ENCODE results near the gene TLE2.
"Not testable (repeated sequence)": the region's sequence is repeated elsewhere in the genome, so short reads cannot be mapped to it uniquely, and the experiment has no call there.

Gene TLE2

DNA sequence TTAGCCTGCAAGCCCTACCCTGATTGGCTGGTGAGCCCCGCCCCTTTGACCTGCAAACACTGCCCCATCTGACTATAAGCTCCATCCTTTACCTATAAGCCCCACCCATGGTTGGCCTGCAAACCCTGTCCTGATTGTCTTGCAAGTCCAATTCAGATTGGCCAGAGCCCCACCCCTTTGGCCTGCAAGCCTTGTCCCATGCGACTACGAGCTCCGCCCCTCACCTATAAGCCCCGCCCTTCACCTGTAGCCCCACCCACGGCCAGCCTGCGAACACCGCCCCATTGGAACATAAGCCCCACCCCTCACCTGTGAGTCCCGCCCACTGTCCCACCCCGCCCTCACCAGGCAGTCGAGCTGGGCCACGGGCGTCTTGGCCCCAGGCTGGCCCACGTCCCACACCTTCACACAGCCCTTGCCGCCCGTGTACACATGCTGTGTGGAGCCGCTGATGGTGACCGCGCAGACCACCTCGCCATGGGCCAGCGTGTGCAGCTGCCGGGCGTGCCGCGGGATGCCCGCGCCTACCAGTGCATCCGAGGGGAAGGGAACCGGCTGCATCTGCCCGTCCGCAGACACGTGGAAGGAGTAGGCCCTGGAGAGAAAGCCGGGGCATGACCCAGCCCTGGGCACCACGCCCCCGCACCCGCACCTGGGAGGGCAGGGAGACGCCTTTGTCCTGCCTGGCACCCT is 22.9 kb downstream of the TLE2 start:
- no peak overlapping the region for H3K9ac ChIP-seq (ENCODE audit: low read depth, low read length)
- WGBS = 89% methylated on average over 37 of the region's 37 CpGs
- no peaks in the 10 kb centered on the region for H3K9me3 ChIP-seq (ENCODE audit: insufficient read depth, low read depth, low read length)
- H3K36me3 ChIP-seq (ENCODE audit: insufficient read depth, low read length) = no peaks in the 10 kb centered on the region
- H3K4me3 ChIP-seq (ENCODE audit: low read length) = no peak overlapping the region
- H3K27ac ChIP-seq (ENCODE audit: low read depth, low read length) = no peak overlapping the region
- no peaks in the 10 kb centered on the region for H3K27me3 ChIP-seq (ENCODE audit: insufficient read depth, low read length)
- no peaks in the 10 kb centered on the region for H3K4me1 ChIP-seq (ENCODE audit: insufficient read depth, low read length)

DNA sequence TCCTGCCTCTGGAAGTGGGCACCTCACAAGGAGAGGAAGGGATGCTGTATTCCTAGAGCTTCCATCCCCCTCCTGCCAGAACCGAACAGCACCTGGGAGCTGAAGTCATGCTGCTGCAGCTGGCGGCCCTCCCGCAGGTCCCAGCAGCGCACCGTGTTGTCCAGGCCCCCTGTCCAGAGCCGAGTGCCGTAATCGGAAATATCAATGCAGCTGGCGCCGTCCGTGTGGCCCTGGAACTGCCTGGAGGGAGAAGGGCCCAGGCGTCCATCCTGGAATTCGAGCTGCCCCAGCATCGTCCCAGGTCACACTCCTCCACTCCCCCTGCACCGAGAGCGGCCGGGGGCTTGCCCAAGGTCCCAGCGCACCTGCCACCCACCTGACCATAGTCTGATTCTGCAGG is 23.7 kb downstream of the TLE2 start:
- H3K4me3 ChIP-seq (ENCODE audit: low read length) = no peak overlapping the region
- no peaks in the 10 kb centered on the region for H3K27me3 ChIP-seq (ENCODE audit: insufficient read depth, low read length)
- H3K36me3 ChIP-seq (ENCODE audit: insufficient read depth, low read length) = no peaks in the 10 kb centered on the region
- WGBS = 90% methylated on average over 18 of the region's 18 CpGs
- no peaks in the 10 kb centered on the region for H3K9me3 ChIP-seq (ENCODE audit: insufficient read depth, low read depth, low read length)
- H3K4me1 ChIP-seq (ENCODE audit: insufficient read depth, low read length) = no peaks in the 10 kb centered on the region
- H3K9ac ChIP-seq (ENCODE audit: low read depth, low read length) = no peak overlapping the region
- no peak overlapping the region for H3K27ac ChIP-seq (ENCODE audit: low read depth, low read length)

DNA sequence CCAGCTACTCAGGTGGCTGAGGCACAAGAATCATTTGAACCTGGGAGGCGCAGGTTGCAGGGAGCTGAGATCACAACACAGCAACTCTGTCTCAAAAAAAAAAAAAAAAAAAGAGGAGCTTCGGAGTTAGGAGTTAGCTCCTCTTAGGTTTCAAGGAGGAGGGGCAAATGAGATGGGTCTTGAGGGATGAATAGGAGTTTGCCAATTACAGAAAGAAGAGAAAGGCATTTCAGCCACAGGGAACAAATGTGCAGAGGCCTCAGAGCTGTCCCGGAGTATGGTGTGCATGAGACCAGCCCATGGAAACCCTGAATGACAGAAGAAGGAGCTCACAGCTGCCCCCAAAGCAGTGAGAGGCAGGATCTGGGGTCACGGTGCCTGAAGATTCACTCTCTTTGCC is 24.6 kb downstream of the TLE2 start:
- Histone ChIP-seq H3K4me1 (ENCODE audit: insufficient read depth, low read length) (no peaks in the 10 kb centered on the region), H3K4me3 (ENCODE audit: low read length) (no peak overlapping the region), H3K27me3 (ENCODE audit: insufficient read depth, low read length) (no peaks in the 10 kb centered on the region), H3K27ac (ENCODE audit: low read depth, low read length) (no peak overlapping the region), H3K9me3 (ENCODE audit: insufficient read depth, low read depth, low read length) (no peaks in the 10 kb centered on the region), H3K9ac (ENCODE audit: low read depth, low read length) (no peak overlapping the region), H3K36me3 (ENCODE audit: insufficient read depth, low read length) (no peaks in the 10 kb centered on the region)
- WGBS = 80% methylated on average over 4 of the region's 4 CpGs

DNA sequence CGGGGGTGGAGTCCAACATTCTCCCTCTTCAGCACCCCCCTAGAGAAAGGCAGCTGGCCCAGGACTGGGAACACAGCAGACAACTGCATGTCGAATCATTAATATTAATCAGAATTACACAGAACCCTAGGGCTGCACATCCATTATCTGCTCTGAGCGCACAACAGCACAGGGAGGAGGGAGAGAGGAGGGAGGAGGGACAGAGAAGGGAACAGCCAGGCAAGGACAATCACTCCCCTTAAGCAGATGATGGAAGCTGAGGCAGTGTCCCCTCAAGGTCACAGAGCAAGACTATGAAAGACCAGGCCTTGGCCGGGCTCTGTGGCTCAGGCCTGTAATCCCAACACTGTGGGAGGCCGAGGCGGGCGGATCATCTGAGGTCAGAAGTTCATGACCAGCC is 26.0 kb downstream of the TLE2 start:
- 90% methylated on average over 6 of the region's 7 CpGs for WGBS
- H3K27me3 ChIP-seq (ENCODE audit: insufficient read depth, low read length) = no peaks in the 10 kb centered on the region
- no peak overlapping the region for H3K9ac ChIP-seq (ENCODE audit: low read depth, low read length)
- H3K4me3 ChIP-seq (ENCODE audit: low read length) = no peak overlapping the region
- H3K9me3 ChIP-seq (ENCODE audit: insufficient read depth, low read depth, low read length) = no peaks in the 10 kb centered on the region
- H3K4me1 ChIP-seq (ENCODE audit: insufficient read depth, low read length) = no peaks in the 10 kb centered on the region
- H3K27ac ChIP-seq (ENCODE audit: low read depth, low read length) = no peak overlapping the region
- H3K36me3 ChIP-seq (ENCODE audit: insufficient read depth, low read length) = no peaks in the 10 kb centered on the region

DNA sequence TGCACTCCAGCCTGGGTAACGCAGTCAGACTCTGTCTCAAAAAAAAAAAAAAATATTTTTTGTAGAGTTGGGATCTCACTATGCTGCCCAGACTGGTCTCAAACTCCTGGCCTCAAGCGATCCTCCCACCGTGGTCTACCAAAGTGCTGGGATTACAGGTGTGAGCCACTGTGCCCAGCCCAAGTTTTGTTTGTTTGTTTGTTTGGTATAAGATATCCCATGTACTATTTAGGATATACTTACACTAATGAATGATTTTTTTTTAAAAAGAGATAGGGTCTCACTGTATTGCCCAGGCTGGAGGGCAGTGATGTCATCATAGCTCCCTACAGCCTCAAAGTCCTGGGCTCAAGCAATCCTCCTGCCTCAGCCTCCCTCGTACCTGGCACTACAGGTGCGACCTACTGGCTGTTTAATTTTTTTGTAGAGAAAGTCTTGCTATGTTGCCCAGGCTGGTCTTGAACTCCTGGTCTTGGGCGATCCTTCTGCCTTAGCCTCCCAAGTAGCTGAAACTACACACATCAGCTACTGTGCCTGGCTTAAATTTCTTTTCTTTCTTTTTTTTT is 27.8 kb downstream of the TLE2 start:
- Histone ChIP-seq H3K4me3 (ENCODE audit: low read length) (no peak overlapping the region), H3K36me3 (ENCODE audit: insufficient read depth, low read length) (no peaks in the 10 kb centered on the region), H3K9me3 (ENCODE audit: insufficient read depth, low read depth, low read length) (no peaks in the 10 kb centered on the region), H3K27ac (ENCODE audit: low read depth, low read length) (no peak overlapping the region), H3K27me3 (ENCODE audit: insufficient read depth, low read length) (no peaks in the 10 kb centered on the region), H3K9ac (ENCODE audit: low read depth, low read length) (no peak overlapping the region), H3K4me1 (ENCODE audit: insufficient read depth, low read length) (no peaks in the 10 kb centered on the region)
- WGBS = 97% methylated on average over 6 of the region's 6 CpGs

DNA sequence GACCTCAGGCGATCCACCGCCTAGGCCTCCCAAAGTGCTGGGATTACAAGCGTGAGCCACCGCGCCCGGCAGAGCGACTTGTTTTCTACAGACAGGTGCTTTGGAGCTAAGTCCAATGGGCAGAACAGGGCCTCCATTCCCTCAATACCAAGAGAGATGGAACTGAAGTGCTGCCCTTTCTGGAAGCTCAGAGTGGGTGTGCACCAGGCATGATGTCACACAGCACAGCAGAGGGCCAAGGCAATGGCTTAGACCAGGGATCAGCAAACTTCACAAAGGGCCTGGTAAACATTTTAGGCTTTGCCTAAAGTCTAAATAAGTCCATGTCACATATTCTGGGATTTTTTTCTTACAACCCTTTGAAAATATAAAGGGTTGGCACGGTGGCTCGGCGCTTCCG is 30.4 kb downstream of the TLE2 start:
- Histone ChIP-seq H3K9me3 (ENCODE audit: insufficient read depth, low read depth, low read length) (no peaks in the 10 kb centered on the region), H3K9ac (ENCODE audit: low read depth, low read length) (no peak overlapping the region), H3K27me3 (ENCODE audit: insufficient read depth, low read length) (no peaks in the 10 kb centered on the region), H3K27ac (ENCODE audit: low read depth, low read length) (no peak overlapping the region), H3K36me3 (ENCODE audit: insufficient read depth, low read length) (no peaks in the 10 kb centered on the region), H3K4me1 (ENCODE audit: insufficient read depth, low read length) (no peaks in the 10 kb centered on the region), H3K4me3 (ENCODE audit: low read length) (no peak overlapping the region)
- 95% methylated on average over 11 of the region's 11 CpGs for WGBS

DNA sequence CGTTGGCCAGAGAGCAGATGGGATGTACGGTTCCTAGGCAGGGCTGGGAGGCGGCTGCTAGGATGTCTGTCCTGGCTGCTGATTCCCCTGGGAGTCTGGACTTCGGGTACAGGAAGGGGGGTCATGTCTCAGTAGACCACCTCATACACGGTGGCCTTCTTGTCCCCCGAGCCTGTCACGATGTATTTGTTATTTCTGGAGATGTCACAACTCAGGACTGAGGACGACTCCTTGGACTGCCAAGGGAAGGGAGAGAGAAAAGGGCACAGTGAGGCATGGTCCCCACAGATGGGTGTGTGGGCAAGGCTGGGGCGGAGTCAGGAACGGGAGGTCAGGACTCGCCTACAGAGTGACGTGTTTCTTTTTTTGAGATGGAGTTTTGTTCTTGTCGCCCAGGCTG is 31.4 kb downstream of the TLE2 start:
- Histone ChIP-seq H3K4me3 (ENCODE audit: low read length) (no peak overlapping the region), H3K9ac (ENCODE audit: low read depth, low read length) (no peak overlapping the region), H3K36me3 (ENCODE audit: insufficient read depth, low read length) (no peaks in the 10 kb centered on the region), H3K9me3 (ENCODE audit: insufficient read depth, low read depth, low read length) (no peaks in the 10 kb centered on the region), H3K27me3 (ENCODE audit: insufficient read depth, low read length) (no peaks in the 10 kb centered on the region), H3K4me1 (ENCODE audit: insufficient read depth, low read length) (no peaks in the 10 kb centered on the region), H3K27ac (ENCODE audit: low read depth, low read length) (no peak overlapping the region)
- 79% methylated on average over 13 of the region's 13 CpGs for WGBS

DNA sequence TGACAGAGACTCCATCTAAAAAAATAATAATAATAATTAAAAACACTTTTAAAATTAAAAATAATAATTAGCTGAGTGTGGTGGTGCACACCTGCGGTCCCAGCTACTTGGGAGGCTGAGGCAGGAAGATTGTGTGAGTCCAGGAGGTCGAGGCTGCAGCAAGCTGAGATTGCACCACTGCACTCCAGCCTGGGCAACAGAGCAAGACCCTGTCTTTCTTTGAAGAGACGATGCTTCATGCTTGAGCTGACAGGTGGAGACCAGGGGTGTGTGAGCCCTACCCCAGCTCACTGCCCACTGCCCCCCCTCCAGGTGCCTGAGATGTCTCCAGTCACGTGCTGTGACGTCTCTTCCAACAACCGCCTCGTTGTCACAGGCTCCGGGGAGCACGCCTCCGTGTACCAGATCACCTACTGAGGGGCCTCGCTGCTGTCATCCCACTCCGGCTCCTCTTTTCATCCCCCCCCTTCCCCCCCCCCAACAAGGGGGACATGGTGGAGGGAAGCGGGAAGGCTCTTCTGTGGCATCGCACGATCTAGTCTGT is 34.4 kb downstream of the TLE2 start:
- 76% methylated on average over 13 of the region's 15 CpGs for WGBS
- no peak overlapping the region for H3K27ac ChIP-seq (ENCODE audit: low read depth, low read length)
- no peak overlapping the region for H3K9ac ChIP-seq (ENCODE audit: low read depth, low read length)
- no peaks in the 10 kb centered on the region for H3K4me1 ChIP-seq (ENCODE audit: insufficient read depth, low read length)
- H3K36me3 ChIP-seq (ENCODE audit: insufficient read depth, low read length) = no peaks in the 10 kb centered on the region
- no peaks in the 10 kb centered on the region for H3K9me3 ChIP-seq (ENCODE audit: insufficient read depth, low read depth, low read length)
- no peak overlapping the region for H3K4me3 ChIP-seq (ENCODE audit: low read length)
- no peaks in the 10 kb centered on the region for H3K27me3 ChIP-seq (ENCODE audit: insufficient read depth, low read length)

DNA sequence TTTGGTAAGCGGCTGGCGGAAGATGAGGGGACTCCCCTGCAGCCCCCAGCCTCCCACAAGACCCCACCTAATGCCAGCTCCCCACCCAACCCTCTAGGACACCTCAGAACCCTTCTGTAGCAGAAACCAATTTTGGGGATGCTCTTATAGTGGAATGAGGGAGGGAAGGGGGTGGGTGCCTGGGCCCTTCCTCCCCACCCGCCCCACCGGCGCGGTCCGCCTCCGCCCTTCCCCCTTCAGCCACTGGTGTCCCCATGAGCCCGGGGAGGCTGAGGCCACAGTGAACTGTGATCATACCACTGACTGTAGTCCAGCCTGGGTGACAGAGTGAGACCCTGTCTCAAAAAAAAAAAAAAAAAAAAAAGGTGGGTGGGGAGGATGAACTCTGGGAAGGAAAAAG is 35.5 kb downstream of the TLE2 start:
- no peak overlapping the region for H3K9ac ChIP-seq (ENCODE audit: low read depth, low read length)
- H3K27me3 ChIP-seq (ENCODE audit: insufficient read depth, low read length) = peaks cover 3% of the 10 kb centered on the region; the same call in 1 of the 2 replicates
- no peaks in the 10 kb centered on the region for H3K9me3 ChIP-seq (ENCODE audit: insufficient read depth, low read depth, low read length)
- 81% methylated on average over 9 of the region's 9 CpGs for WGBS
- H3K4me3 ChIP-seq (ENCODE audit: low read length) = no peak overlapping the region
- no peak overlapping the region for H3K27ac ChIP-seq (ENCODE audit: low read depth, low read length)
- H3K36me3 ChIP-seq (ENCODE audit: insufficient read depth, low read length) = no peaks in the 10 kb centered on the region
- H3K4me1 ChIP-seq (ENCODE audit: insufficient read depth, low read length) = no peaks in the 10 kb centered on the region

DNA sequence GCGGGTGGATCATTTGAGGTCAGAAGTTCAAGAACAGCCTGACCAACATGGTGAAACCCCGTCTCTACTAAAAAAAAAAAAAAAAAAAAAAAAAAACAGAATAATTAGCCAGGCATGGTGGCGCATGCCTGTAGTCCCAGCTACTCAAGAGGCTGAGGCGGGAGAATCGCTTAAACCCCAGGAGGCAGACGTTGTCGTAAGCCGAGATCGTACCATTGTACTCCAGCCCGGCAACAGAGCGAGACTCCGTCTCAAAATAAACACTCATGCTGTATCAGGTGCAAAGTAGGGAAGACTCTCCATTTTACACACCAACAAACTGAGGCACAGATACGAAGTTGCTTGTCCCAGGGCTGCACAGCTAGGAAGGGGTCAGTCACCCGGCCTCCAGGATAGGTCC is 36.1 kb downstream of the TLE2 start:
- 72% methylated on average over 13 of the region's 14 CpGs for WGBS
- Histone ChIP-seq H3K4me1 (ENCODE audit: insufficient read depth, low read length) (peaks cover under 1% of the 10 kb centered on the region; the same call in 1 of the 2 replicates), H3K4me3 (ENCODE audit: low read length) (no peak overlapping the region), H3K9ac (ENCODE audit: low read depth, low read length) (no peak overlapping the region), H3K27ac (ENCODE audit: low read depth, low read length) (no peak overlapping the region), H3K36me3 (ENCODE audit: insufficient read depth, low read length) (no peaks in the 10 kb centered on the region), H3K9me3 (ENCODE audit: insufficient read depth, low read depth, low read length) (no peaks in the 10 kb centered on the region), H3K27me3 (ENCODE audit: insufficient read depth, low read length) (peaks cover 8% of the 10 kb centered on the region)

DNA sequence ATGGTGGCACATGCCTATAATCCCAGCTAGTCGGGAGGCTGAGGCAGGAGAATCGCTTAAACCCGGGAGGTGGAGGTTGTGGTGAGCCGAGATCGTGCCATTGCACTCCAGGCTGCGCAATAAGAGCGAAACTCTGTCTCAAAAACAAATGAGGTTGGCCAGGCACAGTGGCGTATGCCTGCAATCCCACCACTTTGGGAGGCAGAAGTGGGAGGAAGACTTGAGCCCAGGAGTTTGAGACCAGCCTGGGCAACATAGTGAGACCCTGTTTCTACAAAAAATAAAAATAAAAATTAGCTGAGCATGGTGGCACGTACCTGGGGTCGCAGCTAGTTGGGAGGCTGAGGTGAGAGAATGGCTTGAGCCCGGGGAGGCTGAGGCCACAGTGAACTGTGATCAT is 36.7 kb downstream of the TLE2 start:
- WGBS = 94% methylated on average over 11 of the region's 11 CpGs
- H3K4me1 ChIP-seq (ENCODE audit: insufficient read depth, low read length); H3K27ac ChIP-seq (ENCODE audit: low read depth, low read length); H3K9ac ChIP-seq (ENCODE audit: low read depth, low read length); H3K4me3 ChIP-seq (ENCODE audit: low read length); H3K36me3 ChIP-seq (ENCODE audit: insufficient read depth, low read length); H3K9me3 ChIP-seq (ENCODE audit: insufficient read depth, low read depth, low read length): not testable (repeated sequence)
- H3K27me3 ChIP-seq (ENCODE audit: insufficient read depth, low read length) = peaks cover 11% of the 10 kb centered on the region

All from HUES64 (cell line).